Fibroblast of mammary gland (primary cell): ENCODE data around the gene TMEM87B.

Experiments
- DNase-seq: peaks from one replicate; pipeline ENCODE4 v3.0.0-alpha.2; 2010; ENCODE audit warnings: low read depth
- H3K4me3 ChIP-seq: 2 replicates; pipeline ENCODE4 v1.5.1; 2011; ENCODE audit warnings: low read depth, mild to moderate bottlenecking, low read length, moderate library complexity; ENCODE audit not compliant: control insufficient read depth
- TF ChIP-seq, protein P1 (sequence below): conservative IDR thresholded peaks from 2 replicates; pipeline ENCODE4 v1.5.1; 2011; ENCODE audit warnings: low read depth, low read length, inconsistent platforms; ENCODE audit not compliant: control insufficient read depth, insufficient read depth

Gene TMEM87B

GRCh38 chr2:112089375-112089774 is 34.3 kb downstream of the TMEM87B start:
- TF ChIP-seq, protein P1, sequence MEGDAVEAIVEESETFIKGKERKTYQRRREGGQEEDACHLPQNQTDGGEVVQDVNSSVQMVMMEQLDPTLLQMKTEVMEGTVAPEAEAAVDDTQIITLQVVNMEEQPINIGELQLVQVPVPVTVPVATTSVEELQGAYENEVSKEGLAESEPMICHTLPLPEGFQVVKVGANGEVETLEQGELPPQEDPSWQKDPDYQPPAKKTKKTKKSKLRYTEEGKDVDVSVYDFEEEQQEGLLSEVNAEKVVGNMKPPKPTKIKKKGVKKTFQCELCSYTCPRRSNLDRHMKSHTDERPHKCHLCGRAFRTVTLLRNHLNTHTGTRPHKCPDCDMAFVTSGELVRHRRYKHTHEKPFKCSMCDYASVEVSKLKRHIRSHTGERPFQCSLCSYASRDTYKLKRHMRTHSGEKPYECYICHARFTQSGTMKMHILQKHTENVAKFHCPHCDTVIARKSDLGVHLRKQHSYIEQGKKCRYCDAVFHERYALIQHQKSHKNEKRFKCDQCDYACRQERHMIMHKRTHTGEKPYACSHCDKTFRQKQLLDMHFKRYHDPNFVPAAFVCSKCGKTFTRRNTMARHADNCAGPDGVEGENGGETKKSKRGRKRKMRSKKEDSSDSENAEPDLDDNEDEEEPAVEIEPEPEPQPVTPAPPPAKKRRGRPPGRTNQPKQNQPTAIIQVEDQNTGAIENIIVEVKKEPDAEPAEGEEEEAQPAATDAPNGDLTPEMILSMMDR: no peak
- H3K4me3 ChIP-seq: no peak overlapping the region
- DNase-seq: no peak

DNA sequence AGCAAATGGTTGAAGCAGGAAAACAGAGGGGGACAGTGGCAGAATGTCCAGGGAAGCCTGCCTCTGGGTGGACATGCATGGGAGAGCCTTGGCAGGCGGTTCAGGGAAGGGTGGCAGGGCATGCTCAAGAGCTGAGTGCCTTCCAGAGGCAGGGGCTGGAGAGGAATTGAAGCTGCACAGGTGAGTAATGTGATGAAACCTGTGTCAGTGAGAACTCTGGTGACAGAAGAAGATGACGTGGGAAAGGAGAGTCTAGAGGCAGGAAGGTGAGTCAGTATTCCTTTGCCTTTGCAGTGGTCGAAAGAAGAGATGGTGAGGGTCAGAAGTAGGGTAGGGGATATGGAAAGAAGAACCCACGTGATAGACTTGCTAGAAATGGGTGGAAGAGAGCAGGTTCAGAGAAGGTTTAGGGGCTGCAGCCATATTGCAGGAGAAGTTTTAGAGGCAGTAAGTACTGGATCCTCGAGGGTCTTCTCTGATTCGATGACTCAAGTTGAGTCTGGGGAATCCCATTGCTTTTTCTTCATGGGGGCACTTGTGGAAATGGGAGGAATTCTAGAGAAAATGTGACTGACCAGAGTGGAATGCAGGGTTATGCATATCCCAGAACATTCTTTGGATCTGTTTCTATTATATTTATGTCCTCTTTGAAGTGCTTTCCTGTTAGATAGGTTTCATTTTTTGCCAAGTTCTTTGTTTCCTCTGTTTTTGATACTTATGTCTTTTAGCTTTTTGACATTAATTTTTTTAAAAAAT is 37.4 kb downstream of the TMEM87B start:
- TF ChIP-seq, protein P1: no peak
- peak; percentile 59 for DNase-seq
- H3K4me3 ChIP-seq: no peak overlapping the region

DNA sequence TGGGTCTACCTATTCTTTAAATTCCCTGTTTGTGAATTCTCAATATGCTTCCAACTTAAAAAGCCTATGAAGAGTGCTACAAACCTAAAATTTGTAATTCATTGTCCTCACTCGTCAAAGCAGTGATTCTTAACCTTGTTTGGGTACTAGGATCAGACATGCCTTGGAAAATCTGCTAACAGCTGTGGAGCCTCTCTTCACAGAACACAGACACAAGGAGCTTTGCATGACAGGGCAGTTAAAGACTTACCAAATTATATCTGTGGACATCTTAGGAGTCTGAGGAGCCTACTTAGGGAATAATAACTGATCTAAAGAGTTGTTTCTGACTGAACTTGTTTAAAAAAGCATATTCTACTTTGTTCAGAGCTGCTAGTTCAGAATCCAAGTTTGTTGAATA is 38.1 kb downstream of the TMEM87B start:
- TF ChIP-seq, protein P1: no peak
- H3K4me3 ChIP-seq: no peak overlapping the region
- DNase-seq: no peak

- no peak overlapping the region for H3K4me3 ChIP-seq
- no peak for DNase-seq
- TF ChIP-seq, protein P1: no peak
These were observed 40.6 kb downstream of the TMEM87B start for GRCh38 chr2:112095681-112096080.

DNA sequence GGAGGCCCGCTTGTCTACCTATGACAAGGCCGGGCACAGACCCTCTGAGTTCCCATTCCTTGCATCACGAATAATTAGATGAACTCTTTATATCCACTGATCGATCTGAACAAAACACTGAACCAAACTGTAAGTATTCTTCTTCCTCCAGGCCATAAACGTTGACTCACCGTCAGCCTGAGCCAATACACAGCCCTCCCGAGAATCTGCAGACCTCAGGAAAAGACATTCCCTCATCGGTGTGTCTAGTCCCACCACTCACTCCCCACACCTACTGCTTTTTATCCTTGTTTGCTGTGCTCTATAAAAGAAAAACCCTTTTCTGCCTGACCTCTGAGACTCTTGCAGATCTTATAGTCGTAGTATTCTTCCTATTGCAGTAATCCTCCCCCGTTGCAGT is 41.0 kb downstream of the TMEM87B start:
- DNase-seq: peak; percentile 40
- TF ChIP-seq, protein P1: no peak
- H3K4me3 ChIP-seq: no peak overlapping the region

GRCh38 chr2:112108178-112108832 is 53.2 kb downstream of the TMEM87B start:
- TF ChIP-seq, protein P1: no peak
- H3K4me3 ChIP-seq: no peak overlapping the region
- DNase-seq: no peak
